GM12878 (cell line): ENCODE measurements around the gene KLK2. TPM values are rescaled to one million over a fixed set of nuclear protein-coding genes. Genes with fewer than 3 reads are reported as not detected.

Experiments used
- ATAC-seq: fragments of 200-7000 bp; cut with Tn5 transposase; 3 replicates; pipeline ENCODE4 v1.9.1; 2020; ENCODE audit warnings: mild to moderate bottlenecking, moderate library complexity
- BruUV-seq: library from RNA; stranded (reverse); fragments of 400-500 nt; replicated peaks from 2 replicates; lab custom pipeline; 2021; lab: Mats Ljungman, UMichigan
- CTCF ChIA-PET: fragments of 300-600 bp; sonication (Branson Sonifier 250); formaldehyde crosslinking; extraction: SDS; loops from one replicate; lab custom pipeline; 2021; ENCODE audit warnings: inconsistent platforms; lab: Yijun Ruan, JAX
- POLR2A ChIA-PET: fragments of 350-600 bp; formaldehyde crosslinking; extraction: SDS; loops from one replicate; lab custom pipeline; 2021; ENCODE audit warnings: inconsistent platforms; lab: Charles Lee
- RAD21 ChIA-PET: fragments of 300-600 bp; sonication (Branson Sonifier 250); formaldehyde crosslinking; loops from one replicate; lab custom pipeline; 2023; ENCODE audit warnings: antibody characterized with exemption; ENCODE audit not compliant: unreplicated experiment; lab: Charles Lee
- SMC1A ChIA-PET: fragments of 300-600 bp; sonication (Branson Sonifier 250); formaldehyde crosslinking; loops from one replicate; lab custom pipeline; 2023; ENCODE audit not compliant: unreplicated experiment, uncharacterized antibody; lab: Charles Lee
- DNase-seq: peaks from one replicate; pipeline ENCODE4 v3.0.0-alpha.2; 2011; ENCODE audit warnings: low read depth, low spot score
- FAIRE-seq: peaks from 3 replicates; lab custom pipeline; 2011; peaks lifted over from hg19 to GRCh38; lab: Jason Lieb, UNC
- H2AFZ ChIP-seq: 2 replicates; pipeline ENCODE4 v1.6.0; 2011; ENCODE audit warnings: low read depth, low read length, control low read depth; ENCODE audit not compliant: control insufficient read depth
- H3K27ac ChIP-seq: 2 replicates; pipeline ENCODE4 v1.5.1; 2011; ENCODE audit warnings: control low read depth; ENCODE audit not compliant: control insufficient read depth, insufficient read depth
- H3K27me3 ChIP-seq, 2 experiments: replicated peaks in 1 of 2; 2 replicates each; pipeline versions ENCODE4 v1.6.0 to v1.6.1; 2011; ENCODE audit warnings: low read length in 1 of 2; ENCODE audit not compliant: control insufficient read depth in 2 of 2, insufficient read depth in 2 of 2
- H3K36me3 ChIP-seq, 2 experiments: 2 replicates each; pipeline ENCODE4 v1.5.1; 2011; ENCODE audit warnings: low read length in 1 of 2; ENCODE audit not compliant: control insufficient read depth in 2 of 2, insufficient read depth in 2 of 2
- H3K4me1 ChIP-seq: 2 replicates; pipeline ENCODE4 v1.6.1; 2011; ENCODE audit warnings: mild to moderate bottlenecking, low read length, moderate library complexity, mixed read lengths; ENCODE audit not compliant: control insufficient read depth, insufficient read depth
- H3K4me2 ChIP-seq: 2 replicates; pipeline ENCODE4 v1.6.0; 2011; ENCODE audit warnings: control low read depth; ENCODE audit not compliant: control insufficient read depth, insufficient read depth
- H3K4me3 ChIP-seq: fragments of 200-600 bp; sonication (generic); 2 replicates; pipeline ENCODE4 v1.5.1; 2016
- H3K79me2 ChIP-seq: 2 replicates; pipeline ENCODE4 v1.6.0; 2011; ENCODE audit warnings: low read length; ENCODE audit not compliant: control insufficient read depth, insufficient read depth
- H3K9ac ChIP-seq: 2 replicates; pipeline ENCODE4 v1.8.0; 2011; ENCODE audit warnings: low read length, control low read depth, mixed read lengths; ENCODE audit not compliant: control insufficient read depth, insufficient read depth
- H3K9me3 ChIP-seq: replicated peaks from 3 replicates; pipeline ENCODE4 v1.5.1; 2011; ENCODE audit warnings: mild to moderate bottlenecking, low read length; ENCODE audit not compliant: control insufficient read depth, insufficient read depth
- H4K20me1 ChIP-seq: 2 replicates; pipeline ENCODE4 v1.6.0; 2011; ENCODE audit not compliant: control insufficient read depth, insufficient read depth
- ATF7 ChIP-seq: fragments of 450-650 bp; IDR thresholded peaks from 2 replicates; pipeline ENCODE4 v1.6.1; 2016; ENCODE audit warnings: low read depth, mild to moderate bottlenecking
- BACH1 ChIP-seq: fragments of 450-650 bp; IDR thresholded peaks from 2 replicates; pipeline ENCODE4 v1.6.1; 2017; ENCODE audit warnings: mild to moderate bottlenecking, borderline replicate concordance
- BHLHE40 ChIP-seq, 2 experiments: fragments of 450-650 bp in 1 of 2; IDR thresholded peaks; 2 replicates each; pipeline ENCODE4 v1.6.1; 2011 to 2017; ENCODE audit warnings: low read depth in 2 of 2, borderline replicate concordance in 1 of 2, improper control_type of control experiment in 1 of 2, low read length in 1 of 2, mild to moderate bottlenecking in 1 of 2
- CEBPZ ChIP-seq: fragments of 150-350 bp; IDR thresholded peaks from 2 replicates; pipeline ENCODE4 v1.6.1; 2016; ENCODE audit warnings: low read depth, low read length
- CREB1 ChIP-seq: IDR thresholded peaks from 2 replicates; pipeline ENCODE4 v1.6.1; 2012; ENCODE audit warnings: low read depth, mild to moderate bottlenecking, inconsistent platforms
- E4F1 ChIP-seq: fragments of 450-650 bp; IDR thresholded peaks from 2 replicates; pipeline ENCODE4 v1.6.1; 2018; ENCODE audit warnings: borderline replicate concordance, mild to moderate bottlenecking; ENCODE audit not compliant: partially characterized antibody
- HCFC1 ChIP-seq: fragments of 150-350 bp; IDR thresholded peaks from 2 replicates; pipeline ENCODE4 v1.6.1; 2014; ENCODE audit warnings: low read length
- KDM1A ChIP-seq: fragments of 200-600 bp; sonication (generic); IDR thresholded peaks from 2 replicates; pipeline ENCODE4 v1.6.1; 2016; ENCODE audit warnings: borderline replicate concordance
- KLF5 ChIP-seq: fragments of 450-650 bp; IDR thresholded peaks from 2 replicates; pipeline ENCODE4 v1.6.1; 2014; ENCODE audit warnings: mild to moderate bottlenecking; ENCODE audit not compliant: partially characterized antibody
- MYB ChIP-seq: fragments of 150-350 bp; IDR thresholded peaks from 2 replicates; pipeline ENCODE4 v1.6.1; 2014; ENCODE audit warnings: mild to moderate bottlenecking, low read depth, low read length, borderline replicate concordance
- NFXL1 ChIP-seq: fragments of 450-650 bp; IDR thresholded peaks from 2 replicates; pipeline ENCODE4 v1.6.1; 2017; ENCODE audit warnings: antibody characterized with exemption, mild to moderate bottlenecking, borderline replicate concordance
- NRF1 ChIP-seq: conservative IDR thresholded peaks from 2 replicates; pipeline ENCODE4 v1.6.1; 2011; ENCODE audit warnings: mild to moderate bottlenecking, low read depth, low read length, improper control_type of control experiment
- PKNOX1 ChIP-seq: fragments of 450-650 bp; IDR thresholded peaks from 2 replicates; pipeline ENCODE4 v1.6.1; 2016; ENCODE audit warnings: mild to moderate bottlenecking
- RFX5 ChIP-seq: IDR thresholded peaks from 2 replicates; pipeline ENCODE4 v1.6.1; 2011; ENCODE audit warnings: low read depth, low read length, improper control_type of control experiment
- STAT3 ChIP-seq: IDR thresholded peaks from 2 replicates; pipeline ENCODE4 v1.6.1; 2011; ENCODE audit warnings: low read depth, low read length, improper control_type of control experiment
- SUPT20H ChIP-seq: IDR thresholded peaks from 2 replicates; pipeline ENCODE4 v1.6.1; 2011; ENCODE audit warnings: low read depth, mild to moderate bottlenecking, low read length, moderate library complexity, borderline replicate concordance; ENCODE audit not compliant: control insufficient read depth
- USF2 ChIP-seq: IDR thresholded peaks from 2 replicates; pipeline ENCODE4 v1.6.1; 2011; ENCODE audit warnings: low read depth, low read length, improper control_type of control experiment, borderline replicate concordance
- WGBS: methylation state at CpG from one replicate; pipeline ENCODE4 v1.1.6; 2016; ENCODE audit warnings: low lambda C conversion rate; ENCODE audit not compliant: insufficient replicate concordance, insufficient coverage; ENCODE audit errors: missing lambda C conversion rate; 5-methylcytosine and 5-hydroxymethylcytosine counted together
- in situ Hi-C: fragments of 300-500 bp; cut with MboI; formaldehyde crosslinking; loops from 9 replicates; pipeline ENCODE4 v1.14.3; 2018; ENCODE audit warnings: mixed read lengths
- intact Hi-C: fragments of 100-400 bp; cut with micrococcal nuclease; formaldehyde crosslinking; loops from one replicate; pipeline ENCODE4 v1.14.2; 2022; ENCODE audit not compliant: unreplicated experiment
- polyA plus RNA-seq, 11 experiments: library from polyadenylated mRNA; depleted of rRNA in 4 of 11; unstranded in 6 of 11; stranded (reverse) in 5 of 11; fragments of >200 nt; fragmentation: Nextera tagmentation in 4 of 11; fragmentation: Illumina TruSeq in 1 of 11; extraction: Ambion mirVana in 4 of 11; extraction: Trizol in 1 of 11; gene quantifications; 1 replicate in 1 of 11; 2 replicates in 10 of 11; pipeline versions ENCODE4 v1.2.1 to v1.2.3, GENCODE V29; 2011 to 2016; ENCODE audit warnings: inconsistent platforms in 2 of 11, missing spikeins in 2 of 11, low read depth in 1 of 11
- total RNA-seq, 4 experiments: library from RNA; depleted of rRNA in 3 of 4; stranded (reverse); fragments of >200 nt in 3 of 4; fragmentation: Illumina TruSeq in 1 of 4; extraction: Trizol in 1 of 4; gene quantifications; 2 replicates each; pipeline versions ENCODE4 v1.2.1 to v1.2.3, GENCODE V29; 2013 to 2021

KLK2 gene
- total and polyA plus RNA-seq, 10 of the 15 experiments (the other 5 are each of a cell fraction or from before 2014, with no cell fraction given) = 0.19 to 3.1 (median 1.2) TPM

GRCh38 chr19:50859849-50860248 lies 13.4 kb upstream of the KLK2 start:
- intact Hi-C loops = no loop called here
- Histone ChIP-seq H3K4me3 (no peak overlapping the region), H3K4me1 (0 out of 2 replicates have a peak, but pooled peaks cover 3% of the 10 kb centered on the region), H3K9me3 (peaks cover 3% of the 10 kb centered on the region; the same call in 1 of the 3 replicates), H3K36me3 (no peaks in the 10 kb centered on the region), H3K27ac (no peak overlapping the region), H3K4me2 (no peak overlapping the region), H3K9ac (no peak overlapping the region), H2AFZ (no peak overlapping the region), H4K20me1 (no peaks in the 10 kb centered on the region), H3K27me3 (no peaks in the 10 kb centered on the region; a peak in 3 of 4 replicates), H3K79me2 (no peaks in the 10 kb centered on the region)
- in situ Hi-C loops = no loop called here
- ChIA-PET RAD21 (no interaction called here), POLR2A (no interaction called here), CTCF (interaction anchor here (0.5 kb wide), 1 partner anchor 81 kb away, joined by 4 read pairs; no protein-coding TSS in a partner anchor), SMC1A (no interaction called here)
- BruUV-seq = no TSS peak
- DNase-seq (no peak), FAIRE-seq (no peak), ATAC-seq (no peak)
- TF ChIP-seq PKNOX1 = no peak
- no peak for TF ChIP-seq NRF1
- TF ChIP-seq CREB1 = no peak
- no peak for TF ChIP-seq KDM1A
- no peak for TF ChIP-seq SUPT20H
- TF ChIP-seq KLF5 = no peak
- TF ChIP-seq MYB = no peak
- TF ChIP-seq USF2 = no peak
- TF ChIP-seq E4F1 = no peak
- no peak for TF ChIP-seq BACH1
- no peak for TF ChIP-seq STAT3
- TF ChIP-seq NFXL1 = no peak
- no peak for TF ChIP-seq ATF7
- TF ChIP-seq RFX5 = no peak
- TF ChIP-seq CEBPZ = no peak
- no peak for TF ChIP-seq HCFC1
- TF ChIP-seq BHLHE40 (IDR thresholded peaks at IDR 0.05; ENCODE audit: borderline replicate concordance in 1 of 2, low read depth in 2 of 2, low read length in 1 of 2) = no peak
- 39% methylated on average over 4 of the region's 4 CpGs for WGBS
